Stimulated activated naive B cell treated with anti-CD40 and anti-IgM and Interleukin-4, amounts not matched to agents 10 μg/mL and 1 μg/mL and 100 μg/mL, for 72 hours (primary cell): Measurements from ENCODE around the gene ADTRP.
A peak's percentile ranks its signal among the peaks of the same experiment; 100 is the strongest.
"Not testable (repeated sequence)": the region's sequence is repeated elsewhere in the genome, so short reads cannot be mapped to it uniquely, and the experiment has no call there.

Source experiments
- ATAC-seq, 2 donors: fragments of 150-1000 bp; cut with Tn5 transposase; replicated peaks; 2 replicates each; pipeline ENCODE4 v1.10.0; 2021; ENCODE audit warnings: moderate library complexity in 1 of 2
- DNase-seq: peaks from one replicate; pipeline ENCODE4 v3.0.0; 2021
- H3K27ac Mint-ChIP-seq: one replicate; pipeline ENCODE4 v1.8.0; 2022; ENCODE audit warnings: mild to moderate bottlenecking, mixed read lengths
- H3K27me3 Mint-ChIP-seq, 2 donors: one replicate each; pipeline ENCODE4 v1.8.0; 2022; ENCODE audit warnings: mixed read lengths in 2 of 2
- H3K36me3 Mint-ChIP-seq, 2 donors: one replicate each; pipeline ENCODE4 v1.8.0; 2022; ENCODE audit warnings: mixed read lengths in 2 of 2, mild to moderate bottlenecking in 1 of 2
- H3K4me1 Mint-ChIP-seq, 2 donors: one replicate each; pipeline ENCODE4 v1.8.0; 2022; ENCODE audit warnings: mixed read lengths in 2 of 2, mild to moderate bottlenecking in 1 of 2
- H3K4me3 Mint-ChIP-seq, 2 donors: one replicate each; pipeline ENCODE4 v1.8.0; 2022; ENCODE audit warnings: mild to moderate bottlenecking in 2 of 2, mixed read lengths in 2 of 2, moderate library complexity in 1 of 2
- H3K9me3 Mint-ChIP-seq, 2 donors: one replicate each; pipeline ENCODE4 v1.8.0; 2022; ENCODE audit warnings: mixed read lengths in 2 of 2, mild to moderate bottlenecking in 1 of 2

The ADTRP gene

DNA sequence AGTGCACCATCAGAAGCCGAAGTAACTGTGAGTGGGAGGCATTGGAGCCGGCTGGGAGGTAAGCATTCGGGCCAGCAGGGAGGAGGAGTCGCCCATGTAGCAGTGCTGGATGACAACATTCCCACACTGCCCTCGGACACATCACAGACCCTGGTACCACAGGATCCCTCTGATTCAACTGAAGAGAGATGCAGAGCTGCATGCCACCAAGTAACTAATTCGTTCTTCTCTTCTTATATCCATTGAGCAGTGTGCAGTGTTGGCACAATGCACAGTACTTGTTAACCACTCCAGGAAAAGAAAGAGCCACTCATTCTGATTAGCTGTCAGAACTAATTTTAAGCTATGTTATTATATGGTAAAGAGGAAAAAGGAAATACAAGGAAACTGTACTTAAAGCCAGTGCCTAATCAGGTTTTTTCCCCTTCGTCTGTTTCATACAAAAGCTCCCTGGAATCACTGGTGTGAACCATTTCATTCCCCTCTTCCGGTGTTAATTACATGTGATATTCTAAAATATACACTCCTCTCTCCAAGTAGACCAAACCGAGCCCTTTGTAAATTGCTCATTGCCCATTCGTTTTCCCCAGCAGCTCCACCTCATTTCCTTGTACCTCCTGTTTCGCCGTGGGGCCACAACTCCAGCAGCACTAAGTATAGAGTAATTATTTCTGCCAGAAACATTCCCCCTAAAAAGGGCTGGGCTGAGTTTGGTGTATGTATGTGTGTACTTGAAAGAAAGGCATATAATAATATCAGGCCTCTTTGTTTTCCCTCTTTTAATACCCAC lies 32.4 kb upstream of the ADTRP start:
- no peak overlapping the region for H3K4me3 Mint-ChIP-seq
- no peaks in the 10 kb centered on the region for H3K36me3 Mint-ChIP-seq
- peak overlapping the region; percentile 68 for H3K27ac Mint-ChIP-seq
- DNase-seq, result no peak
- peaks cover 6 to 9% of the 10 kb centered on the region in 2 donors for H3K27me3 Mint-ChIP-seq
- peaks cover 2 to 3% of the 10 kb centered on the region in 2 donors for H3K9me3 Mint-ChIP-seq
- H3K4me1 Mint-ChIP-seq, result peaks cover 27 to 28% of the 10 kb centered on the region in 2 donors
- no peak for ATAC-seq

- Mint-ChIP-seq H3K9me3 (peaks cover 2 to 3% of the 10 kb centered on the region in 2 donors), H3K36me3 (no peaks in the 10 kb centered on the region), H3K4me3 (no peak overlapping the region), H3K27ac (no peak overlapping the region), H3K4me1 (peaks cover 28% of the 10 kb centered on the region in 2 donors), H3K27me3 (peaks cover 6 to 11% of the 10 kb centered on the region in 2 donors)
- ATAC-seq (no peak), DNase-seq (no peak)
Observed at GRCh38 chr6:11810039-11810541, 31.5 kb upstream of the ADTRP start.

DNA sequence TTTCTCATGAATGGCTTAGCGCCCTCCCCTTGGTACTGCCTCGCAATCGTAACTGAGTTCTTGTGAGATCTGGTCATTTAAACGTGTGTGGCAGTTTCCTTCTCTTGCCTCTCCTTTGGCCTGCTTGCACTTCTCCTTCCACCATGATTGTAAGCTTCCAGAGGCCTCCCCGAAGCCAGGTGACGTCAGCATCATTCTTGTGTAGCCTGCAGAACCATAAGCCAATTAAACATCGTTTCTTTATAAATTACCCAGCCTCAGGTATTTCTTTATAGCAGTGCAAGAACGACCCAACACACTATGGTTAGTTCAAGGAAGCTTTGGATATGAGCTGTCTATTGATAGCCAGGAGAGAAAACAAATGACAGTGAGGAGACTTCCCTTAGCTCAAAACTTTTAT lies 29.5 kb upstream of the ADTRP start:
- Mint-ChIP-seq H3K27me3 (peaks cover 6 to 13% of the 10 kb centered on the region in 2 donors), H3K4me1 (peaks cover 16 to 19% of the 10 kb centered on the region in 2 donors), H3K27ac (no peak overlapping the region), H3K9me3 (peaks cover 2 to 3% of the 10 kb centered on the region in 2 donors), H3K36me3 (no peaks in the 10 kb centered on the region), H3K4me3 (no peak overlapping the region)
- ATAC-seq (no peak), DNase-seq (no peak)

DNA sequence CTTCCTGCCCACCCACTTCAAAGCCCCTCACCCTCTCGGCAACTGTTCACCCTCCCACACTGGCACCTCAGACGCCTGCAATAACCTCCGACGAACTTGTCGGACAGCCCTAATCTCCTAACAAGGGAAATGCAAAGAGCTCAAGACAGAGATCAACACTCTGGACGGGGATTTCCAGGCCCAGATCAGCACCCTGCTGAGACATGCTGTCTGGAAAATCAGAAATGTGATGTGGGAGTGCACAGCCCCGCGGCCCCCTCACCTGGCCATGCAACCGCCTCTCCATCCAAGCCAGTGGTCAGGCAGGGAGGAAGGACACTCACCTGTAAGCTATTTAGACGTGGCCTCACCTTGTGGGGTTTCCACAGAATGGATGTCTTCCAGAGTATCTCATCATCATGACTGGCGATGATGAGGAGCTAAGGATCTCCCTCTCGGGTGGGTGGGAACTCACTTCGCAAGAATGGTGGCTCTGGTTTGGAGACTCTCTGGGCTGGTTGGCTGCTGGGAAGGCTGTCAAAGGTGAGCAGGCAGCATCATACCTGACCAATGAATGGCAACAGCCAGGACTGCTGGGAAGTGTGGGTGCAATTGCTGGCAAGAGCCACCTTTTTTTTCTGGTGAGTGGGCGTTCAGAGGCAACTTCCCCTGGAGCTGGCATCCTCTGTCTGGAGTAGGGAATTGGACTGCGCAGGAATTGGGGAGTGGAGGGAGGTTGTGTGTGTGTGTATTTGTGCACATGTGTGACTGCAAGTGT lies 28.1 kb upstream of the ADTRP start:
- no peak for ATAC-seq

GRCh38 chr6:11805259-11806053 lies 26.9 kb upstream of the ADTRP start:
- Mint-ChIP-seq H3K27me3 (peaks cover 6 to 13% of the 10 kb centered on the region in 2 donors), H3K36me3 (no peaks in the 10 kb centered on the region), H3K4me3 (no peak overlapping the region), H3K27ac (no peak overlapping the region), H3K4me1 (peaks cover 8% of the 10 kb centered on the region in 2 donors), H3K9me3 (peaks cover 2 to 3% of the 10 kb centered on the region in 2 donors)
- no peak for ATAC-seq
- DNase-seq, result no peak

More for the DNA sequence above, 28.1 kb upstream of the ADTRP start:
- H3K4me3 Mint-ChIP-seq, result no peak overlapping the region
- H3K9me3 Mint-ChIP-seq, result peaks cover 2 to 3% of the 10 kb centered on the region in 2 donors
- peaks cover 8 to 17% of the 10 kb centered on the region in 2 donors for H3K4me1 Mint-ChIP-seq
- no peak overlapping the region for H3K27ac Mint-ChIP-seq
- DNase-seq, result no peak
- peaks cover 6 to 13% of the 10 kb centered on the region in 2 donors for H3K27me3 Mint-ChIP-seq
- no peaks in the 10 kb centered on the region for H3K36me3 Mint-ChIP-seq

GRCh38 chr6:11804701-11805100 lies 26.1 kb upstream of the ADTRP start:
- Mint-ChIP-seq H3K9me3 (peaks cover 2 to 3% of the 10 kb centered on the region in 2 donors), H3K27ac (no peak overlapping the region), H3K4me3 (no peak overlapping the region), H3K4me1 (peaks cover 7 to 8% of the 10 kb centered on the region in 2 donors), H3K27me3 (peaks cover 6 to 13% of the 10 kb centered on the region in 2 donors), H3K36me3 (no peaks in the 10 kb centered on the region)
- ATAC-seq (no peak), DNase-seq (no peak)

- ATAC-seq (no peak), DNase-seq (no peak)
- H3K4me1 Mint-ChIP-seq, result peaks cover 7 to 8% of the 10 kb centered on the region in 2 donors
- H3K4me3 Mint-ChIP-seq, result no peak overlapping the region
- no peaks in the 10 kb centered on the region for H3K36me3 Mint-ChIP-seq
- H3K27me3 Mint-ChIP-seq, result peaks cover 6 to 13% of the 10 kb centered on the region in 2 donors
- no peak overlapping the region for H3K27ac Mint-ChIP-seq
- H3K9me3 Mint-ChIP-seq, result peaks cover 2 to 3% of the 10 kb centered on the region in 2 donors
Observed at GRCh38 chr6:11804135-11804534, 25.5 kb upstream of the ADTRP start.

DNA sequence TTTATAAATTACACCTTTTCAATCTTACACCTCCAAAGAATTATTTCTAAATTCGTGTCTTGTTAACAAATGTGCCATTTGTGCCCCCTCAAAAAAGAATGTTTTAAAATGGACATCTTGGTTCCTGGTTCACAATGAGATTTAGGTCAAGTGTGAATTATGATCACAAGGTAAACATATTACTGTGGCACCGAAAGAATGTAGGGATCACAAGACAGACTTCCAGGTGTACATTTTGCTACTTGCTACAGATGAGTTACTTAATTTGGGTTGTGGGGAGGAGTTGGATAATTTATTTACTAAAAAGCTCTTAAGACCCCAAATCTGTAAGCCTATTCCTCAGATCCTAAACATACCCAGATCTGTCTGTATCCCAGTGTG lies 25.0 kb upstream of the ADTRP start:
- no peak overlapping the region for H3K4me3 Mint-ChIP-seq
- no peaks in the 10 kb centered on the region for H3K9me3 Mint-ChIP-seq
- H3K36me3 Mint-ChIP-seq, result no peaks in the 10 kb centered on the region
- peaks cover under 1 to 10% of the 10 kb centered on the region in 2 donors for H3K27me3 Mint-ChIP-seq
- H3K27ac Mint-ChIP-seq, result no peak overlapping the region
- DNase-seq (no peak), ATAC-seq (no peak)
- H3K4me1 Mint-ChIP-seq, result peaks cover 7 to 8% of the 10 kb centered on the region in 2 donors

DNA sequence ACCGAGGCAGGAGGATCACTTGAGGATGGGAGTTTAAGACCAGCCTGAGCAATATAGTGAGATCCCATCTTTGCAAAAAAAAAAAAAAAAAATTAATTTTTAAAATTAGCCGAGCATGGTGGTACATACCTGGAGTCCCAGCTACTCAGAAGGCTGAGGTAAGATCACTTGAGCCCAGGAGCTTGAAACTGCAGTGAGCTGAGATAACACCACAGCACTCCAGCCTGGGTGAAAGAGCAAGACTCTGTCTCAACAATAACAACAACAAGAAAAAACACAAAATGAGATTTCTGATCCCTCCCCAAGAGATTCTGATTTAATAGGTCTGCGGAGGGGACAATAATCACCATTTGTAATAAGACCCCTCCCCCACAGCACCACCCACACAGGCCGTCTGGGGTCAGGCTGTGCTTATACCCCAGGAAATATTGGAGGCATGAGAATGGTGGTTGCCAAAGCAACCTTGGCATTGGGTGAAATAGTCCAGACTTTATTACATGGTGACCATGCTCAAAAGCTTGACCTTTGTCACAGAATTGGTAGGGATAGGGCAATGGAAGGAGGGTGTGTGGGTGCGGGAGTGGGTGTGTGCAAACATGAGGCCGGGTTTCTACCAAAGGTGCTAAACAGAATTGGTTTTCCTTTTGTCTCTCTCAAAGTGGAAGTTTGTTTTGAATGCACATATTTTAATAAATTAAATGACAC lies 24.4 kb upstream of the ADTRP start:
- Mint-ChIP-seq H3K27ac (no peak overlapping the region), H3K9me3 (no peaks in the 10 kb centered on the region), H3K4me3 (no peak overlapping the region), H3K4me1 (peaks cover 7 to 8% of the 10 kb centered on the region in 2 donors), H3K27me3 (peaks cover 0 to 10% of the 10 kb centered on the region in 2 donors), H3K36me3 (no peaks in the 10 kb centered on the region)
- no peak for DNase-seq
- no peak for ATAC-seq

DNA sequence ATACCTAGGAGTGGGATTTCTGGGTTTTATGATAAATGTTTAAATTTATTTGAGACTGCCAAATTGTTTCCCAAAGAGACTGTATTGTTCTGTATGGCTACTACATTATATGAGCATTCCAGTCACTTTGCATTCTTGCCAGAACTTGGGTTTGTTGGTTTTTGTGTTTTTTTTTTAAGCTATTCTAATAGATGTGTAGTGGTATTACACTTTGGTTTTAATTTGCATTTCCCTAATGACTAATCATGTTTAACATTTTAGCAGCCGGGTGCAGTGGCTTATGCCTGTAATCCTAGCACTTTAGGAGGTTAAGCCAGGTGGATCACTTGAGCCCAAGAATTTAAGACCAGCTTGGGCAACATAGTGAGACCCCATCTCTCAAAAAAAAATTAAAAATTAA lies 21.9 kb upstream of the ADTRP start:
- not testable (repeated sequence) for H3K36me3 Mint-ChIP-seq, H3K4me3 Mint-ChIP-seq, H3K9me3 Mint-ChIP-seq, DNase-seq, H3K27ac Mint-ChIP-seq, H3K27me3 Mint-ChIP-seq, H3K4me1 Mint-ChIP-seq
- peak; percentile 50 to 57 for ATAC-seq

- no peak overlapping the region for H3K27ac Mint-ChIP-seq
- no peak overlapping the region for H3K4me3 Mint-ChIP-seq
- H3K27me3 Mint-ChIP-seq, result no peaks in the 10 kb centered on the region
- no peak for ATAC-seq
- no peak for DNase-seq
- no peaks in the 10 kb centered on the region for H3K36me3 Mint-ChIP-seq
- H3K4me1 Mint-ChIP-seq, result peaks cover 5 to 8% of the 10 kb centered on the region in 2 donors
- no peaks in the 10 kb centered on the region for H3K9me3 Mint-ChIP-seq
Observed at GRCh38 chr6:11798538-11798937, 19.9 kb upstream of the ADTRP start.

DNA sequence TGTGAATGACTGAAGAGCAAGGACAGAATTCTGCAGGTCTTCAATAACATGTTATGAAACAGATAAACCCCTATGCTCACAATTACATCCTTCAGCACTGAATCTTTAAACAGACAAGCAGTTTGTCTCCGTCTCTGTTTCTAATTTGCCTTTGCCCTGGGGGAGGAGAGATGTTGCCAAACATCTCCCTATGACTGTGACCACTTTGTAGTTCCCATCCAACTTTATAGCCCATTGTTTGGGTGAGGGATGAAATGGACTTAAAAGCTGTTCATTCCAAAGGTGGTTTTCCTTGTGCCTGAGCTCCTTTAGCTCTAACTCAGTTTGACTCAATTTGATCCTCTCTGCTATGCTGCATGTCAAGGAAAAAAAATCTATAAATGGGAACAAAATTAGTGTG lies 19.5 kb upstream of the ADTRP start:
- Mint-ChIP-seq H3K4me1 (peaks cover 5 to 8% of the 10 kb centered on the region in 2 donors), H3K36me3 (peaks cover 2% of the 10 kb centered on the region in 2 donors), H3K27ac (no peak overlapping the region), H3K9me3 (peaks cover 2 to 3% of the 10 kb centered on the region in 2 donors), H3K4me3 (no peak overlapping the region), H3K27me3 (no peaks in the 10 kb centered on the region)
- no peak for DNase-seq
- no peak for ATAC-seq

DNA sequence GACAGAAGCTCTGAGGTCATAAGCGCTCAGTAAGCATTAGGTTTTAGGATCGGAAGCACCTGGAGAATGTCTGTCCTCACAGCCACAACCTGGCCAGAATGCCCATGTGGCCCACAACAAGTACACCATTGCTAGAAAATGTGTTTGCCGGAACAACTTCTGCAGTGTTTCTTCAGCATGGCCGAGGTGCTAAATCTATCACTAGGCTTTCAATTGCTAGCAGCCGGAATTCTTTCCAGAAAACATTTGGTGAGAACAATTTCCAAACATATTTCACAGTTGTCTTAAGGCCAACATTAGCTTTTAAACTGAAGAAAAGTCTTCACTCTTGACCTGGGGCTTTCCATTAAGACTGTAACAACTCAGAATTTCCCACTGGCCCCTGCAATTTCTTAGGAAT lies 18.2 kb upstream of the ADTRP start:
- Mint-ChIP-seq H3K4me3 (no peak overlapping the region), H3K27me3 (no peaks in the 10 kb centered on the region), H3K36me3 (peaks cover 6 to 7% of the 10 kb centered on the region in 2 donors), H3K4me1 (peaks cover 5 to 8% of the 10 kb centered on the region in 2 donors), H3K9me3 (peaks cover 7% of the 10 kb centered on the region in 2 donors), H3K27ac (no peak overlapping the region)
- no peak for ATAC-seq
- DNase-seq, result no peak
